HepG2 (cell line): ENCODE measurements around the gene ARPC1B. TPM values are rescaled to one million over a fixed set of nuclear protein-coding genes. Genes with fewer than 3 reads are reported as not detected.

Source experiments
- ARHGAP35 ChIP-seq: sonication (generic); formaldehyde crosslinking; IDR thresholded peaks from 2 replicates; pipeline ENCODE4 v1.9.0; 2022; ENCODE audit warnings: mild to moderate bottlenecking, inconsistent platforms, moderate library complexity, missing genetic modification reagents, borderline replicate concordance
- HNRNPUL1 ChIP-seq: fragments of 200-400 bp; formaldehyde crosslinking; IDR thresholded peaks from 2 replicates; pipeline ENCODE4 v1.6.1; 2017; ENCODE audit warnings: low read depth, mild to moderate bottlenecking, low read length, moderate library complexity
- ISX ChIP-seq: sonication (generic); formaldehyde crosslinking; conservative IDR thresholded peaks from 2 replicates; pipeline ENCODE4 v1.5.0; 2020; ENCODE audit warnings: missing genetic modification reagents
- NCOA1 ChIP-seq: sonication (generic); formaldehyde crosslinking; IDR thresholded peaks from 2 replicates; pipeline ENCODE4 v1.9.0; 2021; ENCODE audit warnings: missing genetic modification reagents
- NCOA5 ChIP-seq: sonication (generic); formaldehyde crosslinking; IDR thresholded peaks from 2 replicates; pipeline ENCODE4 v1.4.0; 2020; ENCODE audit warnings: missing genetic modification reagents
- SNAI1 ChIP-seq: sonication (generic); formaldehyde crosslinking; IDR thresholded peaks from 2 replicates; pipeline ENCODE4 v1.5.0; 2020; ENCODE audit warnings: mild to moderate bottlenecking, missing genetic modification reagents, borderline replicate concordance
- STAT5B ChIP-seq: sonication (generic); formaldehyde crosslinking; IDR thresholded peaks from 2 replicates; pipeline ENCODE4 v1.4.0; 2020; ENCODE audit warnings: missing genetic modification reagents
- ZBTB39 ChIP-seq: sonication (generic); formaldehyde crosslinking; IDR thresholded peaks from 2 replicates; pipeline ENCODE4 v1.5.0; 2020; ENCODE audit warnings: missing genetic modification reagents
- ZHX2 ChIP-seq, 2 experiments: sonication (generic) in 1 of 2; formaldehyde crosslinking in 1 of 2; IDR thresholded peaks; 2 replicates each; pipeline versions ENCODE4 v1.6.1 to v1.9.0; 2014 to 2022; ENCODE audit warnings: antibody characterized with exemption in 1 of 2, borderline replicate concordance in 1 of 2, inconsistent platforms in 1 of 2, low read depth in 1 of 2, missing genetic modification reagents in 1 of 2
- ZMYM3 ChIP-seq: sonication (generic); formaldehyde crosslinking; IDR thresholded peaks from 2 replicates; pipeline ENCODE4 v1.5.1; 2020; ENCODE audit warnings: mild to moderate bottlenecking, missing genetic modification reagents
- ZNF264 ChIP-seq: sonication (generic); formaldehyde crosslinking; IDR thresholded peaks from 2 replicates; pipeline ENCODE4 v1.4.0; 2020; ENCODE audit warnings: missing genetic modification reagents
- ZNF615 ChIP-seq: sonication (generic); formaldehyde crosslinking; IDR thresholded peaks from 2 replicates; pipeline ENCODE4 v1.5.0; 2020; ENCODE audit warnings: mild to moderate bottlenecking, missing genetic modification reagents, borderline replicate concordance
- ZNF788 ChIP-seq: sonication (generic); formaldehyde crosslinking; IDR thresholded peaks from 2 replicates; pipeline ENCODE4 v1.5.0; 2020; ENCODE audit warnings: mild to moderate bottlenecking, missing genetic modification reagents, borderline replicate concordance
- ZSCAN20 ChIP-seq: sonication (generic); formaldehyde crosslinking; IDR thresholded peaks from 2 replicates; pipeline ENCODE4 v1.4.0; 2020; ENCODE audit warnings: missing genetic modification reagents, mild to moderate bottlenecking, borderline replicate concordance
- polyA plus RNA-seq, 8 experiments: library from polyadenylated mRNA; depleted of rRNA in 3 of 8; stranded (reverse) in 7 of 8; unstranded in 1 of 8; fragments of >200 nt; fragmentation: Illumina TruSeq in 4 of 8; extraction: Trizol in 4 of 8; gene quantifications; 2 replicates each; pipeline versions ENCODE4 v1.2.1 to v1.2.3, GENCODE V29; 2011 to 2016; ENCODE audit warnings: low read depth in 4 of 8, missing spikeins in 1 of 8, mixed read lengths in 1 of 8; ENCODE audit not compliant: insufficient read depth in 1 of 8
- total RNA-seq, 5 experiments: library from RNA; depleted of rRNA; stranded (reverse); fragments of >200 nt; fragmentation: Illumina TruSeq; extraction: Trizol; gene quantifications; 2 replicates each; pipeline ENCODE4 v1.2.3, GENCODE V29; 2016; ENCODE audit warnings: low read depth in 1 of 5

The ARPC1B gene
- total and polyA plus RNA-seq, 2 of the 13 experiments (the other 11 are each of a cell fraction or from before 2014, with no cell fraction given), result 72.9 to 89.1 TPM

GRCh38 chr7:99325592-99326407 is 48.7 kb upstream of the ARPC1B start, which contains the start of gene ARPC1A (continued):
- TF ChIP-seq ZBTB39 (no peak), ZHX2 (IDR thresholded peaks at IDR 0.05; ENCODE audit: low read depth) (no peak), ZHX2 (CRISPR knock-in tag; IDR thresholded peaks at IDR 0.05; ENCODE audit: borderline replicate concordance) (peak; percentile 89; the same call in 1 of the 2 replicates), NCOA1 (CRISPR knock-in tag) (no peak), ZNF788 (CRISPR knock-in tag) (peak; percentile 77; the same call in 1 of the 2 replicates), ZMYM3 (CRISPR knock-in tag) (peak; percentile 42), STAT5B (CRISPR knock-in tag) (peak; percentile 29), ZNF264 (CRISPR knock-in tag) (peak; percentile 93), ISX (CRISPR knock-in tag) (no peak), SNAI1 (CRISPR knock-in tag) (0 out of 2 replicates have a peak, but pooled peaks have one; percentile 30), HNRNPUL1 (0 out of 2 replicates have a peak, but pooled peaks have one; percentile 39), NCOA5 (CRISPR knock-in tag) (no peak), ARHGAP35 (CRISPR knock-in tag) (no peak; the same call in 1 of the 2 replicates), ZNF615 (CRISPR knock-in tag) (no peak), ZSCAN20 (peak; percentile 64; the same call in 1 of the 2 replicates)
